PC-9 (cell line): ENCODE data around the gene TCP10L. TPM values are rescaled to one million over a fixed set of nuclear protein-coding genes. Genes with fewer than 3 reads are reported as not detected.
A peak's percentile ranks its signal among the peaks of the same experiment; 100 is the strongest.

Experiments
- BruUV-seq: library from RNA; stranded (reverse); fragments of 400-500 nt; replicated peaks from 2 replicates; lab custom pipeline; 2021; lab: Mats Ljungman, UMichigan
- CTCF ChIA-PET: fragments of 300-600 bp; sonication (Branson Sonifier 250); formaldehyde crosslinking; loops from one replicate; lab custom pipeline; 2022; ENCODE audit warnings: antibody characterized with exemption; lab: Charles Lee
- POLR2A ChIA-PET: fragments of 300-600 bp; sonication (Branson Sonifier 250); formaldehyde crosslinking; loops from one replicate; lab custom pipeline; 2022; ENCODE audit warnings: antibody characterized with exemption; ENCODE audit not compliant: unreplicated experiment; lab: Charles Lee
- DNase-seq, 2 experiments: peaks; one replicate each; pipeline versions ENCODE4 v3.0.0 to v3.0.0-alpha.2; 2015 to 2022; ENCODE audit warnings: mixed read lengths in 1 of 2
- H2AFZ ChIP-seq: fragments of 200-600 bp; sonication (generic); 2 replicates; pipeline ENCODE4 v1.8.1; 2017; ENCODE audit warnings: antibody characterized with exemption
- H3F3A ChIP-seq: fragments of 200-600 bp; sonication (generic); 2 replicates; pipeline ENCODE4 v1.8.1; 2017; ENCODE audit warnings: antibody characterized with exemption, mild to moderate bottlenecking, low read depth; ENCODE audit not compliant: insufficient read depth
- H3K27ac ChIP-seq: fragments of 200-600 bp; sonication (generic); 2 replicates; pipeline ENCODE4 v1.6.1; 2016; ENCODE audit warnings: mixed run types
- H3K27me3 ChIP-seq: fragments of 200-600 bp; sonication (generic); 2 replicates; pipeline ENCODE4 v1.6.1; 2016; ENCODE audit warnings: low read depth, mixed run types; ENCODE audit not compliant: insufficient read depth
- H3K36me3 ChIP-seq: fragments of 200-600 bp; sonication (generic); 2 replicates; pipeline ENCODE4 v1.6.1; 2016; ENCODE audit warnings: low read depth, mixed run types
- H3K4me1 ChIP-seq: fragments of 200-600 bp; sonication (generic); replicated peaks from 2 replicates; pipeline ENCODE4 v1.6.1; 2016; ENCODE audit warnings: mixed run types; ENCODE audit not compliant: insufficient read depth
- H3K4me2 ChIP-seq: fragments of 200-600 bp; sonication (generic); 2 replicates; pipeline ENCODE4 v1.6.1; 2017; ENCODE audit warnings: mixed run types
- H3K4me3 ChIP-seq: fragments of 200-600 bp; sonication (generic); 2 replicates; pipeline ENCODE4 v1.6.1; 2016; ENCODE audit warnings: mixed run types
- H3K79me2 ChIP-seq: fragments of 200-600 bp; sonication (generic); 2 replicates; pipeline ENCODE4 v1.6.1; 2017; ENCODE audit warnings: low read depth, mixed run types
- H3K9me2 ChIP-seq: fragments of 200-600 bp; sonication (generic); 2 replicates; pipeline ENCODE4 v1.8.1; 2017; ENCODE audit warnings: mild to moderate bottlenecking; ENCODE audit not compliant: insufficient read depth
- H3K9me3 ChIP-seq: fragments of 200-600 bp; sonication (generic); 2 replicates; pipeline ENCODE4 v1.8.1; 2016; ENCODE audit warnings: low read depth; ENCODE audit not compliant: insufficient read depth
- H4K20me1 ChIP-seq: fragments of 200-600 bp; sonication (generic); 2 replicates; pipeline ENCODE4 v1.8.1; 2017; ENCODE audit not compliant: insufficient read depth
- EZH2 ChIP-seq: fragments of 200-600 bp; sonication (generic); IDR thresholded peaks from 2 replicates; pipeline ENCODE4 v1.8.0; 2017; ENCODE audit warnings: antibody characterized with exemption, low read depth
- intact Hi-C: fragments of 100-400 bp; cut with micrococcal nuclease; formaldehyde crosslinking; loops from one replicate; pipeline ENCODE4 v1.10.0; 2022; ENCODE audit not compliant: unreplicated experiment
- total RNA-seq: library from RNA; stranded (reverse); gene quantifications from 2 replicates; pipeline ENCODE4 v1.2.3, GENCODE V29; 2021
- TF ChIP-seq, protein P1 (sequence below): fragments of 200-600 bp; sonication (generic); conservative IDR thresholded peaks from 2 replicates; pipeline ENCODE4 v1.6.1; 2017; ENCODE audit warnings: mixed run types, antibody characterized with exemption, mild to moderate bottlenecking, moderate library complexity

The TCP10L gene
- total RNA-seq, 1 experiment from 2014 or later: 0.68 TPM

GRCh38 chr21:32574946-32575925, 10.1 kb downstream of the TCP10L start:
- Histone ChIP-seq H3K4me1 (no peaks in the 10 kb centered on the region), H3K9me3 (no peaks in the 10 kb centered on the region), H3K9me2 (no peaks in the 10 kb centered on the region), H3F3A (no peaks in the 10 kb centered on the region), H3K4me3 (no peak overlapping the region), H4K20me1 (no peaks in the 10 kb centered on the region), H3K27me3 (peaks cover 10% of the 10 kb centered on the region; the same call in 1 of the 2 replicates), H3K79me2 (no peaks in the 10 kb centered on the region), H3K27ac (no peak overlapping the region), H3K36me3 (no peaks in the 10 kb centered on the region), H2AFZ (no peak overlapping the region), H3K4me2 (no peak overlapping the region)
- BruUV-seq: no TSS peak
- no peak for TF ChIP-seq EZH2
- TF ChIP-seq, protein P1, sequence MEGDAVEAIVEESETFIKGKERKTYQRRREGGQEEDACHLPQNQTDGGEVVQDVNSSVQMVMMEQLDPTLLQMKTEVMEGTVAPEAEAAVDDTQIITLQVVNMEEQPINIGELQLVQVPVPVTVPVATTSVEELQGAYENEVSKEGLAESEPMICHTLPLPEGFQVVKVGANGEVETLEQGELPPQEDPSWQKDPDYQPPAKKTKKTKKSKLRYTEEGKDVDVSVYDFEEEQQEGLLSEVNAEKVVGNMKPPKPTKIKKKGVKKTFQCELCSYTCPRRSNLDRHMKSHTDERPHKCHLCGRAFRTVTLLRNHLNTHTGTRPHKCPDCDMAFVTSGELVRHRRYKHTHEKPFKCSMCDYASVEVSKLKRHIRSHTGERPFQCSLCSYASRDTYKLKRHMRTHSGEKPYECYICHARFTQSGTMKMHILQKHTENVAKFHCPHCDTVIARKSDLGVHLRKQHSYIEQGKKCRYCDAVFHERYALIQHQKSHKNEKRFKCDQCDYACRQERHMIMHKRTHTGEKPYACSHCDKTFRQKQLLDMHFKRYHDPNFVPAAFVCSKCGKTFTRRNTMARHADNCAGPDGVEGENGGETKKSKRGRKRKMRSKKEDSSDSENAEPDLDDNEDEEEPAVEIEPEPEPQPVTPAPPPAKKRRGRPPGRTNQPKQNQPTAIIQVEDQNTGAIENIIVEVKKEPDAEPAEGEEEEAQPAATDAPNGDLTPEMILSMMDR: no peak
- no peak for DNase-seq
- CTCF ChIA-PET: no interaction called here
- POLR2A ChIA-PET: no interaction called here
- intact Hi-C loops: no loop called here

GRCh38 chr21:32572574-32573420, 12.5 kb downstream of the TCP10L start:
- ChIA-PET CTCF (interaction anchor here (1.1 kb wide), 1 partner anchor 28 kb away, joined by 3 read pairs; no protein-coding TSS in a partner anchor), POLR2A (interaction anchor here (0.5 to 1.0 kb wide), 4 partner anchors 97 to 908 kb away, joined by 4 to 7 read pairs (median 5); no protein-coding TSS in a partner anchor)
- H3K79me2 ChIP-seq: no peaks in the 10 kb centered on the region
- no peaks in the 10 kb centered on the region for H3K27me3 ChIP-seq
- H2AFZ ChIP-seq: peak overlapping the region; percentile 52; the same call in 1 of the 2 replicates
- no peaks in the 10 kb centered on the region for H3K36me3 ChIP-seq
- peak overlapping the region; percentile 31 for H3K4me3 ChIP-seq
- DNase-seq: peak; percentile 53 to 72
- peaks cover 6% of the 10 kb centered on the region for H3K4me1 ChIP-seq
- no peak overlapping the region for H3K27ac ChIP-seq
- no peaks in the 10 kb centered on the region for H3K9me3 ChIP-seq
- no peak for TF ChIP-seq EZH2
- TF ChIP-seq, protein P1: no peak
- H3F3A ChIP-seq: peaks cover 4% of the 10 kb centered on the region; the same call in 1 of the 2 replicates
- no peaks in the 10 kb centered on the region for H3K9me2 ChIP-seq
- BruUV-seq: no TSS peak
- H3K4me2 ChIP-seq: peak overlapping the region; percentile 62
- intact Hi-C loops: no loop called here
- H4K20me1 ChIP-seq: no peaks in the 10 kb centered on the region

GRCh38 chr21:32570456-32570855, 14.9 kb downstream of the TCP10L start:
- Histone ChIP-seq H3F3A (peaks cover 4% of the 10 kb centered on the region; the same call in 1 of the 2 replicates), H3K79me2 (no peaks in the 10 kb centered on the region), H3K27ac (no peak overlapping the region), H2AFZ (no peak overlapping the region), H3K36me3 (no peaks in the 10 kb centered on the region), H3K4me3 (no peak overlapping the region), H3K27me3 (no peaks in the 10 kb centered on the region), H3K9me2 (no peaks in the 10 kb centered on the region), H3K4me1 (peaks cover 6% of the 10 kb centered on the region), H4K20me1 (no peaks in the 10 kb centered on the region), H3K4me2 (no peak overlapping the region), H3K9me3 (no peaks in the 10 kb centered on the region)
- no TSS peak for BruUV-seq
- ChIA-PET POLR2A (no interaction called here), CTCF (no interaction called here)
- no peak for DNase-seq
- intact Hi-C loops: no loop called here
- TF ChIP-seq EZH2: no peak
- TF ChIP-seq, protein P1: no peak
